GM12892 (cell line): ENCODE results near the gene DOCK10.

Source experiments
- DNase-seq: peaks from one replicate; pipeline ENCODE4 v3.0.0; 2011; ENCODE audit not compliant: insufficient read length
- FAIRE-seq: peaks from 2 replicates; lab custom pipeline; 2011; peaks lifted over from hg19 to GRCh38; lab: Jason Lieb, UNC
- POLR2A ChIP-seq: IDR thresholded peaks from 2 replicates; pipeline ENCODE4 v1.6.1; 2011; ENCODE audit warnings: low read depth, low read length, control low read depth
- POLR2AphosphoS5 ChIP-seq: IDR thresholded peaks from 2 replicates; pipeline ENCODE4 v1.6.1; 2011; ENCODE audit warnings: low read depth, low read length, control low read depth
- TAF1 ChIP-seq: IDR thresholded peaks from 2 replicates; pipeline ENCODE4 v1.6.1; 2011; ENCODE audit warnings: low read depth, mild to moderate bottlenecking, control low read depth, low read length, borderline replicate concordance

The DOCK10 gene

DNA sequence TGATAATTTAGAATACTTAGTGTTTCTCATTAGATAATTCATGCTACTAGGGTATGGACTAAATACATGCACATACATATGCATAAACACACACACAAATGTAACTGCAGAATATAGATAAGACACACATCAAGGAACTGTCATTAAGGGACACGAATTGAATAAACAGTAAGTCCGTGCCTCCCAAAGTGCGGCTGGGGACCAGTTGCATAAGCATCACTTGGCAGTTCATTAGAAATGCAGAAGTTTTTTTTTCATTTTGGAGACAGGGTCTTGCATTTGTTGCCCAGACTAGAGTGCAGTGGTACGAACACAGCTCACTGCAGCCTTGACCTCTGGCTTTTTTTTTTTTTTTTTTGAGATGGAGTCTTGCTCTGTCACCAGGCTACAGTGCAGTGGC is 196.1 kb downstream of the DOCK10 start:
- DNase-seq (no peak), FAIRE-seq (no peak)

DNA sequence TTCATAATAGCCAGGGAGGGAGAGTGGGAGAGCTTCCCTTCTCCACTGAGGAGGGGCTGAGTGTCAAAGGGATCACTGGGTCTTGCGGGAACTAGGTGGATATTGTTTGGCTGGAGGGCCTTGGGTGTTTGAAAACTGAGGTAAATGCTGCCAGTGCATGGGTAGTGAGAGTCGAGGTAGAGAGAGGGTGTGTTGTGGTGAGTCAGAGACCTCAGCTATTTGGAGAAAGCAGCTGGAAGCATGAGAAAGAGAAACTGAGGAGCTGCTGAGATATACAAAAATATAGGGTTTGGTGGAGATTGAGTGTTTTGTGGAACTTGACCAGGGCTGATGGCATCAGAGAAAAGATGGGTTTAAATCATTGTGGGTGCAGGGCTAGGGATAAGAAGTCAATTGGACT is 199.1 kb downstream of the DOCK10 start:
- no peak for FAIRE-seq
- no peak for TF ChIP-seq POLR2AphosphoS5
- TF ChIP-seq POLR2A = no peak
- TF ChIP-seq TAF1 = no peak

More for the DNA sequence above, 196.1 kb downstream of the DOCK10 start:
- TF ChIP-seq POLR2A = no peak
- TF ChIP-seq POLR2AphosphoS5 = no peak
- no peak for TF ChIP-seq TAF1

DNA sequence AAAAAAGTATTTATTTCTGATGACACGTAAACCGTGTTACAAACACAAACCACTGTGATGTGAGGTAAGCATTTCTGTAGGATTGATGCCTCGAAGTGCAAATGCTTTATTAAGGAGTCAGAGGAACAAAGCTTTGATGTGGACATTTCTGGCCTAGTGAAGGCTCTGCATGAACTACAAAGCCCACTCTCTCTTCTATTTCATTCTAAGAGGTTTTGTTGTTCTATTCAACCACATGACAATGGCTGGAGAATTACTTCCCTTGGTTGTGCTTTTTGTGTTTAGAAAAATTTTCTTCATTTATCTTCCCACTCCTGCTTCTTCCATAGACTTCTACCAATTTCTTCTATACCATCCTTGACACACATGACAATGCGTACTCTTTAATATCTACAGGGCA is 200.4 kb downstream of the DOCK10 start:
- DNase-seq (no peak), FAIRE-seq (no peak)
- TF ChIP-seq POLR2AphosphoS5 (no peak), POLR2A (no peak), TAF1 (no peak)

More for the DNA sequence above, 199.1 kb downstream of the DOCK10 start:
- DNase-seq = no peak

DNA sequence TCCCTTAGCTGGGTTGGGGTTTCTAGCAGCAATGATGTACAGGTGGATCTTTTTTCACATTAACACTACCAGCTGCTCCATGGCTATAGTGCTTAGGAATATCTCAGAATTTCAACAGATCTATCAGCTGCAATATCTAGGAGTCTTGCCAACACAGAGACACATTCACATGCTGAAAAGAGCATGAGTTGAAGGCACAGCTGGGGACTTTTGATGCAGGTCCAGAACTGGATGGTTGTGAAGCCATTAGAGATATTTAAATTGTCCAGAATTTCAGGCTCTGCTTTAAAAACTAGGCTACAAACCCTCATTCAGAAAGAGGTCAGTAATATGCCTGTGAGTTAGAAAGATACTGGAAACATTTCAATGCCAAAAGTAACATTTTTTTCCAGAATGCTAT is 203.9 kb downstream of the DOCK10 start:
- DNase-seq (no peak), FAIRE-seq (no peak)
- TF ChIP-seq TAF1 (no peak), POLR2A (no peak), POLR2AphosphoS5 (no peak)

DNA sequence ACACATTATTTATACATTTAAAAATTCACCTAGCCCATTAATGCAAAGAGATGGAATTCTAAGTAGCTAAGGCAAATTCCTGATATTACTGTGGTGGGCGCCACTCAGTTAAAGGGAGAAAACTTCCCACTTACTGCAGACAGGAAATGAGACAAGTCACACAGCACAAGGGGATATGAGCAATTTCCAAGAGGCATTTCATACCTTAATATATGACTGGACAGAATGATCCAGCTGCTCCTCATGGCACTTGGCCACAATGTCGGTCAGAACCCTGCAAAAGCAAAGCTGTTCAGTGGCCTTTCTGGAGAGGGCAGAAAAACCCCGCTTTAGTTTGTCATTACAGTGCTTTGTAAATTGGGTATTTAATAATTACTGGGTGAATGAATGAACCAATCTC is 204.7 kb downstream of the DOCK10 start:
- no peak for FAIRE-seq
- no peak for DNase-seq
- no peak for TF ChIP-seq POLR2AphosphoS5
- no peak for TF ChIP-seq TAF1
- TF ChIP-seq POLR2A = no peak

DNA sequence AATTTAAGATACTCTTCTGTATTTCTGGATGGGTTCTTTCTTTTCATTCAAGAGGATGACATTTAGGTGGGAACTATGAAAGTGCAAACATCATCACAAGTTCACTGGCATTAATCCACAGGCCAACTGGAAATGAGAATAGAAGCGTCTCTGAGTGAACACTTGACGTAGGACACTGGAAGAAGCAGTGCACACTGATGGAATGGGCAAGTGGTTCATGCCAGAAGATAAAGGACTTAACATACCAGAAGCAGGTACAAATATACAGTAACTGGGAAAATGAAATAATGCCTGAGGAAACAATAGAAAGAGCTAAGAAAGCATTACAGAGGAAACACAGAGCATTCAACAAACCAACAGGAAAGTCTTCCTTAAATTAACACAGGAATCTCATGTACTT is 205.2 kb downstream of the DOCK10 start:
- FAIRE-seq (no peak), DNase-seq (no peak)
- no peak for TF ChIP-seq POLR2A
- no peak for TF ChIP-seq POLR2AphosphoS5
- TF ChIP-seq TAF1 = no peak

DNA sequence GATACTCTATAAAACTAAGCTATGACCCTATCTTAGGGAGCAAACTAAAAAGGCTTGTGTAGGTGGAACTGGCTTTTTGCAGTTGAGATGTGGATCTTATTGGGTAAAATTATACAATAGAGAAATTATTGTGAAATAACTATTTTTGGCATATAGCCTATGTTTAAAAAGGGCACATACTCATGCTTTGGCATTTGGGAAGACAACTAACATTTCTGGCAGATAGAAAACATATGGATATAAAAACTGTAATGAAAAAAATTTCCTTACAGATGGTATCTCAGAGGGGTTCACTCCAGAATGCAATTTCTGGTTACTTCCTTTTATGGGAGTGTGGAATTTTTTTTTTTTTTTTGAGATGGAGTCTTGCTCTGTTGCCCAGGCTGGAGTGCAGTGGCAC is 206.0 kb downstream of the DOCK10 start:
- TF ChIP-seq POLR2AphosphoS5 (no peak), POLR2A (no peak)
- no peak for FAIRE-seq
- DNase-seq = no peak

DNA sequence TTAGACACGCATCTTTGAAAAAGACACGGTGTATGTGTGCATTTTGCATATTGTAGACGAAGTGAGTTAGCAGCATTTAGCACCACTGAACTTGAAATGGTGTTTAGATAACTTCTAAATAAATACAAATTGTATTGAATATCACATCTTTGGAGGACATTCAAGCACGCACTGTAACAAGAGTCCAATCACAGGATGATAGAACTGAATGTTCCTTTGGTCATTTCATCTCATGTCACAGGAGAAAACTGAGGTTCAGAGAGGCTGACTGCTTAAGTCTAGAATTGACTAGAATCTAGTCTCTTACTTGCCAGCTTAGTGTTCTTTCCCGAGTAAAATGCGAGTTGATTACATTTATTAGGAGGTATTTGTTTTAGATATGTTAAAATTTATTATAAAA is 206.9 kb downstream of the DOCK10 start:
- no peak for FAIRE-seq
- DNase-seq = no peak
- no peak for TF ChIP-seq TAF1
- no peak for TF ChIP-seq POLR2A
- TF ChIP-seq POLR2AphosphoS5 = no peak

DNA sequence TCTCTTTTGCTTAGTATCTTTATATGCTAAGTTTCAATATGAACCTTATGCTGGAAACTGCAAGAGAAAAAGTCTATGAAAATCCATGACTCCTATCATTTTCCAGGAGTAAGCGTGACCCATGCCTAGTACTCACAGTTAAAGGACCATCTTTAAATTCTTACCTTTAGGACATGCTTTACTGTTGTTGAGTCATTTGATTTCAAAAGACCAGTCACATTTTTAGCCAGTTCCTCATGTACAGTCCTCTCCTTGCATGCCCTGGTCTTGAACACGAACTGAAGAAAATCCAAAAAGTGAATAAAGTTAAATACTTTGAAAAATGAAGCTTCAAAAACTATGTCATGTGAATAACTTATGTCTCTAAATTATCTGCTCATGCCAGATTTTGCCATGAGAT is 208.3 kb downstream of the DOCK10 start:
- DNase-seq (no peak), FAIRE-seq (no peak)
- TF ChIP-seq POLR2AphosphoS5 (no peak), POLR2A (no peak), TAF1 (no peak)

DNA sequence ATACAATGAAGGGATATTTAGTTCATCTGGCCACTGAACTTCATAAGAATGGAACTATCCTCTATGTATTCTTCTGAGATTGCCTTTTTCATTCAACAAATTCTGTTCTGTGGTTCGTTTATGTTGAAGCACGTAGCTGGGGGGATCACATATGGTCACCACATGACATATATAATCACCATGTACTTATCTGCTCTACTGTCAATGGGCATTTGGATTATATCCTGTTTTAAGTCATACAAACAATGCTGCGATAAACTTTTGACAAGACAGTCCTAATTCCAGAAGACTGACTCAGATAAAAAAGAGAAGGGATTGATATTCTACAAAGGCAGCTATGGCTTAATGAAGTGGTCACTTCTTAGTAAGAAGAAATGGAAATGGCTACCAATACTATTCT is 210.1 kb downstream of the DOCK10 start:
- no peak for TF ChIP-seq POLR2A
- no peak for TF ChIP-seq POLR2AphosphoS5
- no peak for TF ChIP-seq TAF1
- no peak for FAIRE-seq
- no peak for DNase-seq

DNA sequence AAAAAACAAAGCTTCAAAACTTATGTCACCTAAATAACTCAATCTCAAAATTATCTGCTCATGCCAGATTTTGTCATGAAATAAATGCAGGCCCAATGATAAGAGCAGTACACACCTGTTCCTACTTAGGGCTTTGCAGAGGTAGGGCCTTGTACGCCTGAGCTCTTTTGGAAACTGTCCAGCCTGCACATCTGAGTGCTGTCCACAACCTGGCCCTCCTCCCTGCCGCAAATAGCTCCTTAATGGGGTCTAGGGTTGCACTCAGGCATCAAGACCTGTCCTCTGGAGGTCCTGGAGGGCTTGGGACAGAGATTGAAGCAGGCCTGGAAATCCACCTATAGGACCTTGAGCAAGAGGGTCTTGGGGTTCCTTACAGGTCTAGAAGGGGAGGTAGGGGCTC is 210.7 kb downstream of the DOCK10 start:
- TF ChIP-seq POLR2AphosphoS5 (no peak), TAF1 (no peak), POLR2A (no peak)
- no peak for FAIRE-seq
- no peak for DNase-seq

DNA sequence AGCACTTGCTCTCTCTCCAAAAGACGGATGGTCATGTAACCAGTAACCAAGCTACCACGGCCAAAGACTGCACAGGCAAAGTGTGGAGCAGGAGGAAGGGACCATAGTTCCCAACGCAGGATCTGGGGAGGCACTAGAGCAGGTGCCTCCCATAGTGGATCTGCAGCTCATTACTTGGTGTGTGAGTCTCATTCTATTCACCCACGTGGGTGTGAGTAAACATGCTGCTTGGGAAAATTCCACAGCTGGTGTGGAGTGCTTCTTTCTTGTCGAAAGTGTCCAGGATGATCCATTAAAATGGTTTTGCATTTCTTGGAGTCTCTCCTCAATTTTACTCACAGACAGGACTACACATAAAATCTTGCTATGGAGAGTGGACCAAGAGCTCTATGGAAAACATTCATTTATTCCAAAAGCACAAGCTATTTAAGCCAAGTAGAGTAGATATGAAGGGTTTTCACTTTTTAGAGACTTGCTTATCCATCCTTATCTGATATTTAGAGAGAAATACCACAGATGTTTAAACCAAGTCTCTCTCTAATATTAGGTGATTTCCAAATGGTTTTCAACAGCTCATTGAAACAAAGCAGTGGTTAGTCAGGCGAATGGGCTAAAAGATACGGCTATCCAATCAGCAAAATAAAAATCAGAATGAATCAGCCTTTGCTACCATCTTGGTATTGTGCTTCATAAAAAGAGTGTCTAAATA is 221.8 kb downstream of the DOCK10 start:
- DNase-seq (no peak), FAIRE-seq (no peak)
- TF ChIP-seq POLR2AphosphoS5 (no peak), POLR2A (no peak), TAF1 (no peak)

DNA sequence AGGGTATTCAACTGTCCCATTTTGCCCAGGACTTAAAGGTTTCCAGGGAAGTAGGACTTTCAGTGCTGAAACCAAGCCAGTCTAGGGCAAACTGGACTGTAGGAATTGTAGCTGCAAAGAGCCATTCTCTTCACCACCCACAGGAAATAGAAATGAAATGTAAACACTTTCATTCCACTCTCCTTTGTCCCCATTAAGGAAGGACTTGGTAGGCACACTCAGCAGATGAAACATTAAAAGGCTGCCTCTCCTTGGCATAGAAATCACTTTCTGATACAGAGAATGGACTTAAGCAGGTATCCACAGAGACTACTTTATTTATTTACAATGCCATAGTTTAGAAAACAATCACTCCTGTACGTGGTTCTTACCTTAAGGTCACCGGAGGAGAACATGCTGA is 223.2 kb downstream of the DOCK10 start:
- DNase-seq = no peak
- FAIRE-seq = no peak
- TF ChIP-seq TAF1 = no peak
